Tibial artery (tissue), 4 donors: ENCODE data around the gene OLAH.

Experiments
- DNase-seq, 2 donors: peaks; one replicate each; pipeline ENCODE4 v3.0.0-alpha.2; 2019
- H3K27ac ChIP-seq, 2 donors: fragments of 200-600 bp; sonication (generic) in 1 of 2; 1 replicate in 1 of 2; 2 replicates in 1 of 2; pipeline ENCODE4 v1.5.1; 2018 to 2019; ENCODE audit warnings: mild to moderate bottlenecking in 1 of 2
- H3K27me3 ChIP-seq, 2 donors: fragments of 200-600 bp; sonication (generic) in 1 of 2; one replicate each; pipeline versions ENCODE4 v1.5.1 to v1.6.0; 2016 to 2019
- H3K36me3 ChIP-seq, 3 donors: fragments of 200-600 bp; sonication (generic) in 2 of 3; one replicate each; pipeline ENCODE4 v1.5.1; 2016 to 2019; ENCODE audit warnings: mild to moderate bottlenecking in 2 of 3
- H3K4me1 ChIP-seq, 4 donors: fragments of 200-600 bp; sonication (generic) in 2 of 4; 1 replicate in 3 of 4; 2 replicates in 1 of 4; pipeline ENCODE4 v1.5.1; 2016 to 2019
- H3K4me3 ChIP-seq, 2 donors: fragments of 200-600 bp; sonication (generic) in 1 of 2; 1 replicate in 1 of 2; 2 replicates in 1 of 2; pipeline ENCODE4 v1.5.1; 2018 to 2019; ENCODE audit warnings: mild to moderate bottlenecking in 2 of 2
- H3K9me3 ChIP-seq, 3 donors: fragments of 200-600 bp; sonication (generic) in 1 of 3; one replicate each; pipeline ENCODE4 v1.5.1; 2016 to 2019
- intact Hi-C: fragments of 100-400 bp; cut with DNase I; formaldehyde crosslinking; loops from one replicate; pipeline ENCODE4 v1.15.0; 2023; ENCODE audit warnings: low total_unique reads
- TF ChIP-seq, protein P1 (sequence below), 2 experiments: fragments of 200-600 bp in 1 of 2; fragments of 450-650 bp in 1 of 2; IDR thresholded peaks; one replicate each; pipeline ENCODE4 v1.5.1; 2017 to 2019; ENCODE audit warnings: antibody characterized with exemption in 2 of 2, mild to moderate bottlenecking in 1 of 2, moderate library complexity in 1 of 2

Gene OLAH

DNA sequence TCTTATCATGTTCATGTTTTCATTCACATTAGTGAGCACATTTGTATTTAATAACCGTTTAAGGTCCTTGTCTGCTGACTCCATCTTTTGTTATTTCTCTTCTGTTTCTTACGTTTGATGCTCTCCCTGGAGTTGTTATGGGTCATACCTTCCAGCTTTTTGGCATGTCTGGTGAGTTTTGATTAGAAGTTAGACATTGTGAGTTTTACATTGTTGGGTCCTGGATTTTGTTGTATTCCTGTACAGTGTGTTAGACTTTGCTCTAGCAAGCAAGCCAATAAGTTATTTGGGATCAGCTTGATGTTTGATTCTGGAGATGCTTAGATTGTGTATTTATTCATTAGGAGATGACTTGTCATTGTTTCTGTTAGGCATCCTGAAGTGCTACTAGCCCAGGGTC is 16.9 kb downstream of the OLAH start:
- Histone ChIP-seq H3K27me3 (no peaks in the 10 kb centered on the region), H3K4me3 (no peak overlapping the region), H3K4me1 (no peaks in the 10 kb centered on the region), H3K9me3 (peaks cover 0 to 16% (median 10%) of the 10 kb centered on the region in 3 donors), H3K36me3 (no peaks in the 10 kb centered on the region), H3K27ac (no peak overlapping the region)
- TF ChIP-seq, protein P1, sequence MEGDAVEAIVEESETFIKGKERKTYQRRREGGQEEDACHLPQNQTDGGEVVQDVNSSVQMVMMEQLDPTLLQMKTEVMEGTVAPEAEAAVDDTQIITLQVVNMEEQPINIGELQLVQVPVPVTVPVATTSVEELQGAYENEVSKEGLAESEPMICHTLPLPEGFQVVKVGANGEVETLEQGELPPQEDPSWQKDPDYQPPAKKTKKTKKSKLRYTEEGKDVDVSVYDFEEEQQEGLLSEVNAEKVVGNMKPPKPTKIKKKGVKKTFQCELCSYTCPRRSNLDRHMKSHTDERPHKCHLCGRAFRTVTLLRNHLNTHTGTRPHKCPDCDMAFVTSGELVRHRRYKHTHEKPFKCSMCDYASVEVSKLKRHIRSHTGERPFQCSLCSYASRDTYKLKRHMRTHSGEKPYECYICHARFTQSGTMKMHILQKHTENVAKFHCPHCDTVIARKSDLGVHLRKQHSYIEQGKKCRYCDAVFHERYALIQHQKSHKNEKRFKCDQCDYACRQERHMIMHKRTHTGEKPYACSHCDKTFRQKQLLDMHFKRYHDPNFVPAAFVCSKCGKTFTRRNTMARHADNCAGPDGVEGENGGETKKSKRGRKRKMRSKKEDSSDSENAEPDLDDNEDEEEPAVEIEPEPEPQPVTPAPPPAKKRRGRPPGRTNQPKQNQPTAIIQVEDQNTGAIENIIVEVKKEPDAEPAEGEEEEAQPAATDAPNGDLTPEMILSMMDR (IDR thresholded peaks at IDR 0.05) = no peak
- DNase-seq = no peak
- intact Hi-C loops = no loop called here

DNA sequence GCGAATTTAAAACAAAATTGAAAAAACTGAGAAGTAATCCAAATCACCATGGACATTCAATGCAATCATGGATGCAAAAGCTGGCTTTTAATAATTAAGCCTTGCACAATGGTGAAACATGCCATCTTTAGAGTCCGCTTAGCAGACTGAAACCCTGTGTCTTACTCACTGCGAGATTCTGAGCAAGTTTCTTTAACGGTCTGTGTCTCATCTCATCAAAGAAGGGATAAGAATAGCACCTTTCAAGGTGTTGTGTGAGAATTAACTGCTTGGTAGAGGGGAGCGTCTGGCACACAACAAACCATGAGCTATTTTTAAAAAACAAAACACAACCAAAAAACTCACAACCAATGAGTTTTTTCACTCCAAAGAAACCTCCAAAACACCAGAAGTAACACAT is 23.4 kb downstream of the OLAH start:
- TF ChIP-seq, protein P1 (IDR thresholded peaks at IDR 0.05) = no peak
- Histone ChIP-seq H3K4me3 (no peak overlapping the region), H3K36me3 (no peaks in the 10 kb centered on the region), H3K9me3 (peaks cover 0 to 11% (median 7%) of the 10 kb centered on the region in 3 donors), H3K27ac (no peak overlapping the region), H3K4me1 (no peaks in the 10 kb centered on the region), H3K27me3 (no peaks in the 10 kb centered on the region)
- DNase-seq = no peak
- intact Hi-C loops = no loop called here

DNA sequence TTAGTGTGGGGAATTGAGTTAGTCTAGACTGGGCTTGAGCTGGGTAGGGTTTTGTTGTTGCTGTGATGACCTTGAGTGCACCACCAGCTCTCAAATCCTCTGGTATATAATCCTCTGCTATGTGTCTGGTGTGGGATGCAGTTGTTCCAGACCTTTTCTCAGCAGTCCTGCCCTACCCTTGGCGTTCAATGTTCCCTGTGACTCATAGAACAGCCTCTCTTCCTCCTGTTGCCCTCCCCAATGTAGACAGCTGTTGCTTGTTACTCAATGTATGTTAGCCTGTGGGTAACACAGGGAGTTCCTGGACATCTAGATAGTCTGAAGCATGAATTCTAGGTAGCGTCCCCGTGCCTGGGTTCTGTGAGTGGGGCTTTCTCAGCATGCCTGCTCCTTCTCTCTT is 25.1 kb downstream of the OLAH start:
- TF ChIP-seq, protein P1 (IDR thresholded peaks at IDR 0.05) = no peak
- no peaks in the 10 kb centered on the region for H3K36me3 ChIP-seq
- no peak for DNase-seq
- H3K9me3 ChIP-seq = peaks cover 0 to 11% (median 7%) of the 10 kb centered on the region in 3 donors
- no peak overlapping the region for H3K27ac ChIP-seq
- no peaks in the 10 kb centered on the region for H3K27me3 ChIP-seq
- no peaks in the 10 kb centered on the region for H3K4me1 ChIP-seq
- H3K4me3 ChIP-seq = no peak overlapping the region
- intact Hi-C loops = no loop called here

DNA sequence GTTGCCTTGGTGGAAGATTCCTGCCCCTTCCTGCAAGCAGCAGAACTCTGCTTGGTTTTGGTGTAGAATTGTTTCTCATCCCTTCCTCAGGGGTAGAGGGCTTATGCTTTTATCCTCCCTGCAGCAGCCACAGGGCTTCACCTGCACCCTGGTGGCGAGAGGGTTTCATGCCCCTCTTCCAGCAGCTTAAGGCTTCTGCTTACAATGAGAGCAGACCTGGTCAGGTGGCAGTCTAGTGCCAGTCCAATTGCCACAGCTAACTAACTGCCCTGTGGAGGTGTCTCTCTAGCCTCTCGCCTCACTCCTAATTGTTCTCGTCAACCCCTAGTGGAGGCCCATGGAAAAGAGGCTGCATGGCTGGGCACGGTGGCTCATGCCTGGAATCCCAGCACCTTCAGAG is 25.5 kb downstream of the OLAH start:
- Histone ChIP-seq H3K4me1 (no peaks in the 10 kb centered on the region), H3K27me3 (no peaks in the 10 kb centered on the region), H3K36me3 (no peaks in the 10 kb centered on the region), H3K9me3 (peaks cover 0 to 11% (median 7%) of the 10 kb centered on the region in 3 donors), H3K4me3 (no peak overlapping the region), H3K27ac (no peak overlapping the region)
- TF ChIP-seq, protein P1 (IDR thresholded peaks at IDR 0.05) = no peak
- no peak for DNase-seq
- intact Hi-C loops = no loop called here

GRCh38 chr10:15072358-15072757 is 28.6 kb downstream of the OLAH start:
- intact Hi-C loops = no loop called here
- no peaks in the 10 kb centered on the region for H3K27me3 ChIP-seq
- no peak for DNase-seq
- no peak overlapping the region for H3K4me3 ChIP-seq
- H3K27ac ChIP-seq = no peak overlapping the region
- peaks cover 0 to 4% (median 0%) of the 10 kb centered on the region in 3 donors for H3K9me3 ChIP-seq
- no peaks in the 10 kb centered on the region for H3K36me3 ChIP-seq
- H3K4me1 ChIP-seq = no peaks in the 10 kb centered on the region
- TF ChIP-seq, protein P1 (IDR thresholded peaks at IDR 0.05) = no peak

DNA sequence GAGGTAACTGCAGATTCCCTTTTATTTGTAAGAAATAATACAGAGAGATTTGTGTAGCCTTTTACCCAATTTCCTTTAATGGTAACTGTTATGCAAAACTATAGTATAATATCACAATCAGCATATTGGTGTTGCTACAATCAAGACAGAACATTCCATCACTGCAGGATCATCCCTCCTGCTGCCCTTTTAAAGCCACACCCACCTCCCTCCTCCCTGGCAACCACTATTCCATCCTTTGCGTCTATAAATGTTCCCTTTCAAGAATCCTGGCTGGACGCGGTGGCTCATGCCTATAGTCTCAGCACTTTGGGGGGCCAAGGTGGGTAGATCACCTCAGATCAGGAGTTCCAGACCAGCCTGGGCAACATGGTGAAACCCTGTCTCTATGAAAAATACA is 31.7 kb downstream of the OLAH start:
- Histone ChIP-seq H3K36me3 (no peaks in the 10 kb centered on the region), H3K27me3 (no peaks in the 10 kb centered on the region), H3K27ac (no peak overlapping the region), H3K9me3 (no peaks in the 10 kb centered on the region), H3K4me1 (no peaks in the 10 kb centered on the region), H3K4me3 (no peak overlapping the region)
- intact Hi-C loops = no loop called here
- TF ChIP-seq, protein P1 (IDR thresholded peaks at IDR 0.05) = no peak
- DNase-seq = no peak
